GM13976 (cell line): ENCODE data around the gene OXSR1.
A peak's percentile ranks its signal among the peaks of the same experiment; 100 is the strongest.

Experiments
- DNase-seq: peaks from one replicate; pipeline ENCODE4 v3.0.0; 2012; ENCODE audit warnings: low spot score
- CTCF ChIP-seq: IDR thresholded peaks from 2 replicates; pipeline ENCODE4 v1.5.1; 2012; ENCODE audit warnings: borderline replicate concordance, mild to moderate bottlenecking; ENCODE audit not compliant: insufficient read depth; ENCODE audit errors: extremely low read depth, missing control alignments, control extremely low read depth
- in situ Hi-C: fragments of 300-500 bp; cut with MboI; formaldehyde crosslinking; loops from one replicate; pipeline ENCODE4 v1.12.0; 2022; ENCODE audit warnings: low sequenced_read_pairs, mixed read lengths, inconsistent platforms; ENCODE audit not compliant: unreplicated experiment

The OXSR1 gene

GRCh38 chr3:38266810-38267209 is 101.5 kb downstream of the OXSR1 start:
- in situ Hi-C loops: no loop called here
- TF ChIP-seq CTCF: no peak
- peak; percentile 3 for DNase-seq

GRCh38 chr3:38267662-38268061 is 102.3 kb downstream of the OXSR1 start:
- no peak for TF ChIP-seq CTCF
- DNase-seq: peak; percentile 9
- in situ Hi-C loops: no loop called here

GRCh38 chr3:38268087-38268486 is 102.8 kb downstream of the OXSR1 start:
- in situ Hi-C loops: no loop called here

GRCh38 chr3:38268522-38268921 is 103.2 kb downstream of the OXSR1 start:
- DNase-seq: peak; percentile 52
- in situ Hi-C loops: no loop called here
- no peak for TF ChIP-seq CTCF

More at GRCh38 chr3:38268087-38268486, 102.8 kb downstream of the OXSR1 start:
- no peak for TF ChIP-seq CTCF
- peak; percentile 21 for DNase-seq

GRCh38 chr3:38270606-38271005 is 105.3 kb downstream of the OXSR1 start:
- in situ Hi-C loops: no loop called here

GRCh38 chr3:38271553-38271952 is 106.2 kb downstream of the OXSR1 start:
- in situ Hi-C loops: no loop called here
- no peak for TF ChIP-seq CTCF
- no peak for DNase-seq

More at GRCh38 chr3:38270606-38271005, 105.3 kb downstream of the OXSR1 start:
- peak; percentile 2 for DNase-seq
- TF ChIP-seq CTCF: no peak
